Cortex of kidney (tissue), 1 donor: ENCODE data around the gene MSLN.

Source experiments
- DNase-seq: peaks from one replicate; lab custom pipeline; 2025; lab: John Stamatoyannopoulos, UW

MSLN gene

DNA sequence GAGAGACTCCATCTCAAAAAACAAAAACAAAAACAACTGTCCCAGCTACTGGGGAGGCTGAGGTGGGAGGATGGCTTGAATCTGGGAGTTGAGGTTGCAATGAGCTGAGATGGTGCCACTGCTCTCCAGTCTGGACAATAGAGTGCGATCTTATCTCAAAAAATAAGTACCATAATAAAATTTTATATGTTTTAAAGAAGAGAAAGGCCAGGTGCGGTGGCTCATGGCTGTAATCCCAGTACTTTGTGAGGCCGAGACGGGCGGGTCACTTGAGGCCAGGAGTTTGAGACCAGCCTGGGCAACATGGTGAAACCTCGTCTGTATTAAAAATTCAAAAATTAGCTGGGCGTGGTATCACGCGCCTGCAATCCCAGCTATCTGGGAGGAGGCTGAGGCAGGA, 16.3 kb downstream of the MSLN start:
- no peak for DNase-seq

GRCh38 chr16:777826-778225, 17.3 kb downstream of the MSLN start:
- no peak for DNase-seq

DNA sequence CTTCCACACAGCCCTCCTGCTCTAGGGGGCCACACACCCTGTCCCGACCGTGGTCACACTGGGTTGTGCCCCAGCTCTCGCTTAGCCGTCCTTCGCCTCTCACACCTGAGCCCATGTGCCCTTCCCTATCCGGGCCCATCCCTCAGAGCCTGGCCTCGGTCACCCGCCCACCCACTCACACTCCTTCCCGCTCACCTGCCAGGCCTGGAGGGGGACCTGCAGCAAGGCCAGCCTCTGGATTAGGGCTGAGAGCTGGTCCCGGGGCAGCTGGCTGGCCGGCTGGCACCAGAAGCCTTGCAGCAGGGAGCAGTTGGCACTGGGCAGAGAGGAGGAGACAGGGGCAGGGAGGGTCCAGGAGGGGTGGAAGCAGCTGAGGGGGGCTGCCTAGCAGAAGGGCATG, 17.9 kb downstream of the MSLN start:
- DNase-seq = no peak

DNA sequence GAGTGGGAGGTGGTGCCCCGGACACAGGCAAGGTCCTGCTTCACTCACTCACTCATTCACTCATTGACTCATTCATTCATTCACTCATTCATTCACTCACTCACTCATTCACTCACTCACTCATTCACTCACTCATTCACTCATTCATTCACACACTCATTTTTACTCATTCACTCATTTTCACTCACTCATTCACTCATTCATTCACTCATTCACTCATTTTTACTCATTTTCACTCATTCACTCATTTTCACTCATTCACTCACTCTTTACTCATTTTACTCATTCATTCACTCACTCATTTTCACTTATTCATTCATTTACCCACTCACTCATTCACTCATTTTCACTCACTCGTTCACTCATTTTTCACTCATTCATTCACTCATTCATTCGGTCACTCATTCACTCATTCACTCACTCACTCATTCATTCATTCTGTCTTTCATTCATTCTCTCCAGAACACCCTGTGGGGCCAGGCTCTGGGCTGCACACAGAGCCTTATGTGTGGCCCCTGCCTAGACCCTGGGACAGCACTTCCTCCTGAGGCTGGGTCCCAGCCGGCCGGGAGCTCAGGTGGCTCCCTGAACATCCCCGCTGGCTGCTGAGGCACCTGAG, 18.5 kb downstream of the MSLN start:
- no peak for DNase-seq

DNA sequence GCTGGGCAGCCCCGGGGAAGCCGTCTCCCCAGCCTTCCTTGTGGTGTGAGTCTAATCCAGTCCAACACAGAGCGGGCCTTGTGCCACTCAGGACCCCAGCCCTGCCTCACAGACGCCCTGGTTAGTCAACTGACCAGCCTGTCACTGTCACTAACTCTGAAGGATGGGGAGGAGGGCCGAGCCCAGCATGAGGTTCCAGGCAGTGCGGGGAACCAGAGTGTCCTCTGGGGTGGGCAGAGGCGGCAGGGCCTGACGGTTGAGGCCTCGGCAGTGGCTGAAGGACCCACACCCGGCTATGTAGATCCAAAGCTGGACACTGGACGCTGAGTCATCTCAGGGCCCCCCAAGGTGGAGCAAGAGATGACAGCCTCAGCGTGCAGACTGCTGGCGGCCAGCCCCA, 19.0 kb downstream of the MSLN start:
- DNase-seq = no peak

GRCh38 chr16:780296-780695, 19.8 kb downstream of the MSLN start:
- no peak for DNase-seq

- DNase-seq = no peak
These were observed 20.9 kb downstream of the MSLN start for GRCh38 chr16:781346-782010.

DNA sequence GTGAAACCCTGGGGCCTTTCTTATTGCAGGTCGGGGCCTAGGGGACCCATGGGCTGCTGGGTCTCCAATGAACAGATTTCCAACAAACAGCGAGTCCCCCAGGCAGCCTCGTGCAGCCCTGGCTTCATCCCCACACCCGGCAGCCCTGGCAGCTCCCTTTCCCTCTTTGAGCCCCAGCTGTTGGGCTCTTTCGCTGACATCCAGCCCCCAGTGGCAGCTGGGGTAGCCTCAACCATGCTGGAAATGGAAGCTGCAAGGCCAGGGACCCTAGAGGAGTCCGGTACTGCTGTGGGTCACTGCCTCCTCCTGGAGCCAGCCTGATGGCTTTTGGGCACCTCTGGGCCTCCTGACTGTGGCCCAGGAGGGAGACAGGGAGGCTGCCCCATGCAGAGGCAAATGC, 21.7 kb downstream of the MSLN start:
- no peak for DNase-seq

- no peak for DNase-seq
These were observed 22.4 kb downstream of the MSLN start for GRCh38 chr16:782766-783403.

GRCh38 chr16:783404-784161, 23.0 kb downstream of the MSLN start:
- DNase-seq = no peak

DNA sequence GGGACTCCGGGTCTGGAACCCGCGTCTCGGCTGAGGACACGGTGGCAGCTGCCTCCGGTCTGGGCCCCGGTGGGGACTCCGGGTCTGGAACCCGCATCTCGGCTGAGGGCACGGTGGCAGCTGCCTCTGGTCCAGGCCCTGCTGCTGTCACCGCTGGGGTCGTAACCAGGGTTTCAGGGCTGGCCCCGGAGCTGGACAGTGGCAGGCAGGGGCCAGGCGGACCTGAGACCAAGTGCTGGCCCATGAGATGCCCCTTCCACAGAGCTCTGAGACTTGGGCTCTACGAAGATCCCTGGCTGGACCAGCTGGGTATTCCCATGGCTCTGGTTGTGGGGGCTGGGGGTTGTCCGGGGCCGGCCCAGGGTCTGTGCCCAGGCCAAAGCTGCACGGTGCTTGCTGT, 23.9 kb downstream of the MSLN start:
- no peak for DNase-seq

GRCh38 chr16:785563-786535, 25.3 kb downstream of the MSLN start:
- DNase-seq = no peak

DNA sequence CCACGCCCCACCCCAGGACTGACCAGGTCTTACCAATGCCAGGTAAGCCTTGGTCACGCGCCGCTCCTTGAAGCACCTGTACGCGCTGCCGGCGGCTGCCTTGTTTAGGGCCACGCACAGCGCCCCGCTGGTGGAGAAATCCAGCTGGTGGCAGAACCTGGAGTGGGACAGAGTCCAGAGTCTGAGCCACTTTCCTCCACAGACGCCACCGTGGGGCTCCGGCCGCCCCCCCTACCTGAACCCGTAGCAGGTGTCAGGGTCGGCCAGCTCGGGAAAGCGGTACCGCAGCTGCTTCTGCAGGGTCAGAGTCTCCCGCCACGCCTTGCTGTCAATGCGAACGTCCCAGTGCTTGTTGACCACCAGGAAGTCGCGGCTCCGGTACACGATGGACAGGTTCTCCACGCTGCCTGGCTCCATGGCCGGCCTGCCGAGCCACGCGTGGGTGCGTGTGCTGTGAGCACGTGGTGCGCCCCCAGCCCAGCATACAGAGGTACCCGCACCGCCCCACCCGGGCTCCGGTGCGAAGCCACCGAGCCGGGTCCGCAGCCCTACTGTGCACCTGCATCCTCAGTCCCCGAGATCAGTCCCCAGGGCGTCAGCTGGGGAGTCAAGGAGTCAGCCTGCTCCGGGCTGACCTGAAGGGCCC, 26.9 kb downstream of the MSLN start:
- DNase-seq = no peak

GRCh38 chr16:787978-788398, 27.5 kb downstream of the MSLN start, which contains the start of gene RPUSD1:
TSS of gene RPUSD1 (minus strand) at chr16:788381. CDS start at chr16:787737, 644 bp downstream.
- DNase-seq = no peak

DNA sequence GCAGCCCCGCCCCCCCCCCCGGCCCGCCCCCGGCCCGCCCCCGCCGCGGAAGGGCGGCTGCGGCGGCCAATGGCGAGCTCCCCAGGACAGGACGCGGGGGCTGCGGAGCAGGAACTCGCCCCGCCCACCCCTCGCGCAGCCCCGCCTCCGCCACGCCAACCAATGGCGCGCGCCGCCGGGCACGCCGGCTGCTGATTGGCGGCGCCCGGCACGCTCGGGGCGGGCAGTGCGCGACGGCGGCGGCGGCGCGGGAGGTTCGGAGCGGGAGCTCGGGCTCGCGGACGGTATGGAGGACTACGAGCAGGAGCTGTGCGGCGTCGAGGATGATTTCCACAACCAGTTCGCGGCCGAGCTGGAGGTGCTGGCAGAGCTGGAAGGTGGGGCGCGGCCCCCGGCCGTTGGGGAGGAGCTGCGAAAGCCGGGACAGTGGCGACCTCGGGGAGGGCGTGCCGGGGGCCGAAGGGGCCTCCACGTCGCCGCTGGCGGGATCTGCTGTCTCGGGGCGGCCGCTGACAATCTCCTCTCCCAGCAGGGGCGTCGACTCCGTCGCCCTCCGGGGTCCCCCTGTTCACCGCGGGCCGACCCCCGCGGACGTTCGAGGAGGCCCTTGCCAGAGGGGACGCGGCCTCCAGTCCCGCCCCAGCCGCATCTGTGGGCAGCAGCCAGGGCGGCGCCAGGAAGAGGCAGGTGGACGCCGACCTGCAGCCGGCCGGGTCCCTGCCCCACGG, 28.0 kb downstream of the MSLN start, which contains the start of gene CHTF18:
TSS of gene CHTF18 (plus strand) at position 222 of the 728 bp plus-strand sequence. CDS start at position 287, 65 bp downstream.
- DNase-seq = peak; percentile 60

DNA sequence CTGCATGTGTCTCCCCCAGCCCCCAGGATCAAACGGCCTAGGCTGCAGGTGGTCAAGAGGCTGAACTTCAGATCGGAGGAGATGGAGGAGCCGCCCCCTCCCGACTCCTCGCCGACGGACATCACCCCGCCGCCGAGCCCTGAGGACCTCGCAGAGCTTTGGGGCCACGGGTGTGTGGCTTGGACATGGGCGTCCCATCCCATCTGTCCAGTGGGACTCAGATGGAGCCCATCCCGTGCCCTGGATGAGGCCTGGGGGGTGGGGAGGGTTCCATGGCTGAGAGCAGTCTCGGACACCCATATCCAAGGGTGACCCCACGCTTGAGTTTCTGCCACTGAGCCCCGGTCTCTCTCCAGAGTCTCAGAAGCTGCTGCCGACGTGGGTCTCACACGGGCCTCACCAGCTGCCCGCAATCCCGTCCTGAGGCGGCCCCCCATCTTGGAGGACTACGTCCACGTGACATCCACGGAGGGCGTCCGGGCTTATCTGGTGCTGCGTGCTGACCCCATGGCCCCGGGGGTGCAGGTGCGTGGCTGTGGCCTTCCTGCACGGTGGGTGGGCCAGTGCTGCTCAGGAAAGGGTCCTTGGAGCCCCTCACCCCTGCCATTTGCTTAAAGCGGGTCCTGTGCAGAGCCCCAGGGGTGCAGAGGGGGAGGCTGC, 28.8 kb downstream of the MSLN start:
- DNase-seq = no peak

- no peak for DNase-seq
These were observed 29.6 kb downstream of the MSLN start for GRCh38 chr16:790086-790485.

DNA sequence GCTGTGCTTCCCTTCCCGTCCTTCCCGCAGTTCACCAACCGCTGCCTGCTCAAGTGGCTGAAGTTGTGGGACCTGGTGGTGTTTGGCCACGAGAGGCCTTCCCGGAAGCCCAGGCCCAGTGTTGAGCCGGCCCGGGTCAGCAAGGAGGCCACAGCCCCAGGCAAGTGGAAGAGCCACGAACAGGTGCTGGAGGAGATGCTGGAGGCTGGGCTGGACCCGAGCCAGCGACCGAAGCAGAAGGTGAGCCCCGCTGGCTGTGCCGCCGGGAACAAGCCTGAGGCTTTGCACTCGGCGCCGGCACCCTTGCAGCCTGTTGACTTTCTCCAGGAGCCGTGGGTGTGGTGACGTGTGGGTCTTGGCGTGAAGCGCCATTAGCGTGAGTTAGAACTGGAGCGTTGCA, 30.6 kb downstream of the MSLN start:
- DNase-seq = no peak

GRCh38 chr16:792221-792995, 31.9 kb downstream of the MSLN start:
- DNase-seq = no peak
